Fibroblast of skin of right biceps (primary cell): ENCODE results near the gene MAP4.

Experiments used
- DNase-seq: peaks from one replicate; pipeline ENCODE4 v3.0.0-alpha.2; 2013

The MAP4 gene

GRCh38 chr3:47825590-47825989, 190.6 kb downstream of the MAP4 start:
- DNase-seq: no peak

GRCh38 chr3:47824541-47825473, 191.4 kb downstream of the MAP4 start:
- peak; percentile 85 for DNase-seq

- no peak for DNase-seq
Measured at GRCh38 chr3:47817609-47818008, 198.6 kb downstream of the MAP4 start.

GRCh38 chr3:47813551-47814177, 202.6 kb downstream of the MAP4 start:
- no peak for DNase-seq

GRCh38 chr3:47804577-47804976, 211.6 kb downstream of the MAP4 start:
- no peak for DNase-seq

- DNase-seq: no peak
Measured at GRCh38 chr3:47803480-47804025, 212.7 kb downstream of the MAP4 start.

GRCh38 chr3:47802734-47803479, 213.3 kb downstream of the MAP4 start, which contains the start of gene DHX30:
TSS of gene DHX30 (plus strand) at chr3:47803138. CDS start at chr3:47810684, 7,546 bp downstream.
- DNase-seq: peak; percentile 84
